ENCODE results near the gene NCAM1. TPM values are rescaled to one million over a fixed set of nuclear protein-coding genes. Genes with fewer than 3 reads are reported as not detected.

Gene NCAM1
- total and polyA plus RNA-seq, 9 of the 15 experiments (the other 6 are each of a cell fraction or from before 2014, with no cell fraction given), result 0.09 to 0.23 TPM; not detected in 7

- intact Hi-C loops (cut with micrococcal nuclease), result no loop called here
- H3K4me3 ChIP-seq, result no peak overlapping the region
- no peaks in the 10 kb centered on the region for H3K9me1 ChIP-seq (ENCODE audit: control insufficient read depth, insufficient read depth, low read length)
- H3K4me1 ChIP-seq (replicated peaks in 1 of 2; ENCODE audit: control insufficient read depth in 2 of 2, insufficient read depth in 2 of 2, low read length in 2 of 2), result no peaks in the 10 kb centered on the region
- no peaks in the 10 kb centered on the region for H4K20me1 ChIP-seq (replicated peaks; ENCODE audit: control insufficient read depth, insufficient read depth, low read length)
- no peak for ATAC-seq
- no peaks in the 10 kb centered on the region for H3K9me3 ChIP-seq (replicated peaks; ENCODE audit: control insufficient read depth, insufficient read depth, low read depth, low read length)
- peaks cover 3 to 26% of the 10 kb centered on the region in 2 experiments for H3K27me3 ChIP-seq (ENCODE audit: control insufficient read depth in 2 of 2, insufficient read depth in 2 of 2, low read length in 2 of 2)
- in situ Hi-C loops (cut with MboI), result no loop called here
- POLR2A ChIA-PET, result no interaction called here
- H3K4me2 ChIP-seq (ENCODE audit: insufficient read depth, low read length), result no peak overlapping the region
- FAIRE-seq, result no peak
- no TSS peak for BruUV-seq (replicated peaks)
- H3K9ac ChIP-seq (ENCODE audit: insufficient read depth in 1 of 2, low read depth in 2 of 2, low read length in 2 of 2), result no peak overlapping the region
- no peak overlapping the region for H2AFZ ChIP-seq (ENCODE audit: low read depth, low read length)
- no peaks in the 10 kb centered on the region for H3K36me3 ChIP-seq (ENCODE audit: control insufficient read depth, insufficient read depth, low read length)
- no peak overlapping the region for H3K27ac ChIP-seq (ENCODE audit: extremely low read depth, low read depth, low read length)
- CTCF ChIA-PET (ENCODE audit: low intra/inter-chr PET ratio), result no interaction called here
- DNase-seq (ENCODE audit: extremely low read depth in 1 of 4, low spot score in 3 of 4), result no peak
- H3K79me2 ChIP-seq (ENCODE audit: control insufficient read depth, insufficient read depth, low read length), result no peaks in the 10 kb centered on the region
- TF ChIP-seq CHD2 (IDR thresholded peaks at IDR 0.05; ENCODE audit: low read depth, low read length) (no peak), SIN3A (IDR thresholded peaks at IDR 0.05; ENCODE audit: borderline replicate concordance in 2 of 2, control insufficient read depth in 1 of 2, low read depth in 2 of 2, low read length in 2 of 2) (no peak), USF2 (CRISPR knock-in tag; IDR thresholded peaks at IDR 0.05) (no peak), ZEB2 (IDR thresholded peaks at IDR 0.05) (no peak), RBBP5 (IDR thresholded peaks at IDR 0.05; ENCODE audit: borderline replicate concordance, insufficient read depth, low read length, poor library complexity, severe bottlenecking) (no peak), KAT8 (IDR thresholded peaks at IDR 0.05; ENCODE audit: low read depth) (no peak), LEF1 (IDR thresholded peaks at IDR 0.05) (no peak), ETS1 (conservative IDR thresholded peaks at IDR 0.05; ENCODE audit: control insufficient read depth, low read depth, low read length) (no peak), ZBED1 (IDR thresholded peaks at IDR 0.05) (no peak), ZNF436 (CRISPR knock-in tag; IDR thresholded peaks at IDR 0.05) (no peak), STAT5B (CRISPR knock-in tag; IDR thresholded peaks at IDR 0.05) (no peak), CEBPB (tag; IDR thresholded peaks at IDR 0.05) (no peak), ZNF324 (CRISPR knock-in tag; IDR thresholded peaks at IDR 0.05) (no peak), RCOR1 (IDR thresholded peaks at IDR 0.05; ENCODE audit: borderline replicate concordance in 1 of 2, low read depth in 2 of 2, low read length in 2 of 2) (no peak), ATF1 (CRISPR knock-in tag; IDR thresholded peaks at IDR 0.05) (no peak), ATF1 (tag; IDR thresholded peaks at IDR 0.05) (no peak), HDAC8 (tag; IDR thresholded peaks at IDR 0.05) (no peak)
- TF ChIP-seq, protein P1, sequence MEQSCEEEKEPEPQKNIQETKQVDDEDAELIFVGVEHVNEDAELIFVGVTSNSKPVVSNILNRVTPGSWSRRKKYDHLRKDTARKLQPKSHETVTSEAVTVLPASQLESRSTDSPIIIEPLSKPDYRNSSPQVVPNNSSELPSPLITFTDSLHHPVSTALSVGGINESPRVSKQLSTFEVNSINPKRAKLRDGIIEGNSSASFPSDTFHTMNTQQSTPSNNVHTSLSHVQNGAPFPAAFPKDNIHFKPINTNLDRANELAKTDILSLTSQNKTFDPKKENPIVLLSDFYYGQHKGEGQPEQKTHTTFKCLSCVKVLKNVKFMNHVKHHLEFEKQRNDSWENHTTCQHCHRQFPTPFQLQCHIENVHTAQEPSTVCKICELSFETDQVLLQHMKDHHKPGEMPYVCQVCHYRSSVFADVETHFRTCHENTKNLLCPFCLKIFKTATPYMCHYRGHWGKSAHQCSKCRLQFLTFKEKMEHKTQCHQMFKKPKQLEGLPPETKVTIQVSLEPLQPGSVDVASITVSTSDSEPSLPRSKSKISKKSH (CRISPR knock-in tag; IDR thresholded peaks at IDR 0.05), result no peak
- TF ChIP-seq, protein P2, sequence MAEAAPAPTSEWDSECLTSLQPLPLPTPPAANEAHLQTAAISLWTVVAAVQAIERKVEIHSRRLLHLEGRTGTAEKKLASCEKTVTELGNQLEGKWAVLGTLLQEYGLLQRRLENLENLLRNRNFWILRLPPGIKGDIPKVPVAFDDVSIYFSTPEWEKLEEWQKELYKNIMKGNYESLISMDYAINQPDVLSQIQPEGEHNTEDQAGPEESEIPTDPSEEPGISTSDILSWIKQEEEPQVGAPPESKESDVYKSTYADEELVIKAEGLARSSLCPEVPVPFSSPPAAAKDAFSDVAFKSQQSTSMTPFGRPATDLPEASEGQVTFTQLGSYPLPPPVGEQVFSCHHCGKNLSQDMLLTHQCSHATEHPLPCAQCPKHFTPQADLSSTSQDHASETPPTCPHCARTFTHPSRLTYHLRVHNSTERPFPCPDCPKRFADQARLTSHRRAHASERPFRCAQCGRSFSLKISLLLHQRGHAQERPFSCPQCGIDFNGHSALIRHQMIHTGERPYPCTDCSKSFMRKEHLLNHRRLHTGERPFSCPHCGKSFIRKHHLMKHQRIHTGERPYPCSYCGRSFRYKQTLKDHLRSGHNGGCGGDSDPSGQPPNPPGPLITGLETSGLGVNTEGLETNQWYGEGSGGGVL (CRISPR knock-in tag; IDR thresholded peaks at IDR 0.05), result no peak
Measured at GRCh38 chr11:113176599-113177360, 215.6 kb downstream of the NCAM1 start.

All from K562 (cell line).